HG03025 (cell line): ENCODE results near the gene CACNB2.

Source experiments
- ATAC-seq: cut with Tn5 transposase; IDR thresholded peaks from one replicate; pipeline ENCODE4 v1.9.1; 2021; ENCODE audit warnings: mild to moderate bottlenecking, moderate library complexity; ENCODE audit not compliant: unreplicated experiment, low FRiP score

Gene CACNB2

GRCh38 chr10:18268005-18268404 lies 127.8 kb downstream of the CACNB2 start:
- ATAC-seq = no peak

- ATAC-seq = no peak
Observed at GRCh38 chr10:18271491-18271890, 131.3 kb downstream of the CACNB2 start.

- ATAC-seq = no peak
Observed at GRCh38 chr10:18273039-18273438, 132.8 kb downstream of the CACNB2 start.

GRCh38 chr10:18278181-18278580 lies 138.0 kb downstream of the CACNB2 start:
- ATAC-seq = no peak

- ATAC-seq = no peak
Observed at GRCh38 chr10:18279173-18279572, 138.9 kb downstream of the CACNB2 start.

- ATAC-seq = no peak
Observed at GRCh38 chr10:18282094-18282493, 141.9 kb downstream of the CACNB2 start.

- ATAC-seq = no peak
Observed at GRCh38 chr10:18290651-18291313, 150.6 kb downstream of the CACNB2 start.

GRCh38 chr10:18293536-18294510 lies 153.6 kb downstream of the CACNB2 start:
- no peak for ATAC-seq

GRCh38 chr10:18294633-18295032 lies 154.4 kb downstream of the CACNB2 start:
- no peak for ATAC-seq

GRCh38 chr10:18297659-18298058 lies 157.4 kb downstream of the CACNB2 start:
- ATAC-seq = no peak

GRCh38 chr10:18298256-18298655 lies 158.0 kb downstream of the CACNB2 start:
- no peak for ATAC-seq

GRCh38 chr10:18303851-18304801 lies 163.9 kb downstream of the CACNB2 start:
- ATAC-seq = no peak

- no peak for ATAC-seq
Observed at GRCh38 chr10:18306031-18306430, 165.8 kb downstream of the CACNB2 start.

- no peak for ATAC-seq
Observed at GRCh38 chr10:18308600-18308999, 168.4 kb downstream of the CACNB2 start.

GRCh38 chr10:18310761-18311160 lies 170.5 kb downstream of the CACNB2 start:
- no peak for ATAC-seq

GRCh38 chr10:18312374-18313139 lies 172.3 kb downstream of the CACNB2 start:
- no peak for ATAC-seq

GRCh38 chr10:18313140-18313530 lies 172.9 kb downstream of the CACNB2 start:
- ATAC-seq = no peak

GRCh38 chr10:18313626-18314025 lies 173.4 kb downstream of the CACNB2 start:
- no peak for ATAC-seq

GRCh38 chr10:18319628-18320027 lies 179.4 kb downstream of the CACNB2 start:
- ATAC-seq = no peak

- ATAC-seq = no peak
Observed at GRCh38 chr10:18321371-18321770, 181.1 kb downstream of the CACNB2 start.
